OCI-LY3 (cell line): Measurements from ENCODE around the gene TTLL8.
A peak's percentile ranks its signal among the peaks of the same experiment; 100 is the strongest.

ENCODE experiments used
- H2AFZ ChIP-seq: fragments of 200-600, 300-600 bp; shearing (Covaris generic); 2 replicates; pipeline ENCODE4 v1.6.0; 2014; ENCODE audit warnings: antibody characterized with exemption, low read depth, low read length
- H3K27ac ChIP-seq: fragments of 200-600, 300-600 bp; sonication (generic); 2 replicates; pipeline ENCODE4 v1.5.1; 2014; ENCODE audit warnings: mild to moderate bottlenecking, low read length, moderate library complexity, mixed read lengths
- H3K27me3 ChIP-seq: fragments of 200-600, 300-600 bp; sonication (generic); 2 replicates; pipeline ENCODE4 v1.6.1; 2014; ENCODE audit warnings: low read depth, low read length, mixed read lengths
- H3K36me3 ChIP-seq: fragments of 200-600, 300-600 bp; sonication (generic); replicated peaks from 2 replicates; pipeline ENCODE3; 2014; ENCODE audit warnings: low read depth, low read length, mixed read lengths
- H3K4me1 ChIP-seq: fragments of 300-600, 200-600 bp; sonication (generic); 2 replicates; pipeline ENCODE4 v1.6.1; 2014; ENCODE audit warnings: low read length, mixed read lengths
- H3K4me2 ChIP-seq: fragments of 200-600, 300-600 bp; sonication (generic); 2 replicates; pipeline ENCODE4 v1.6.1; 2014; ENCODE audit warnings: low read length, mixed read lengths
- H3K4me3 ChIP-seq: fragments of 300-600, 200-600 bp; sonication (generic); 2 replicates; pipeline ENCODE4 v1.5.1; 2014; ENCODE audit warnings: antibody characterized with exemption, mild to moderate bottlenecking, low read length, moderate library complexity
- H3K79me2 ChIP-seq: fragments of 300-600, 200-600 bp; shearing (Covaris generic); 2 replicates; pipeline ENCODE4 v1.6.1; 2014; ENCODE audit warnings: mild to moderate bottlenecking, low read length, mixed read lengths
- H3K9ac ChIP-seq: fragments of 300-600, 200-600 bp; shearing (Covaris generic); 2 replicates; pipeline ENCODE4 v1.6.0; 2014; ENCODE audit warnings: mild to moderate bottlenecking, low read length, moderate library complexity
- H3K9me3 ChIP-seq: fragments of 200-600, 300-600 bp; shearing (Covaris generic); 2 replicates; pipeline ENCODE4 v1.6.1; 2014; ENCODE audit warnings: low read length, mixed read lengths; ENCODE audit not compliant: insufficient read depth
- H4K20me1 ChIP-seq: fragments of 200-600, 300-600 bp; sonication (generic); 2 replicates; pipeline ENCODE4 v1.6.1; 2016; ENCODE audit warnings: low read length, mixed read lengths; ENCODE audit not compliant: insufficient read depth
- EZH2phosphoT487 ChIP-seq: fragments of 200-600 bp; shearing (Covaris generic); IDR thresholded peaks from 2 replicates; pipeline ENCODE4 v1.6.1; 2018; ENCODE audit warnings: antibody characterized with exemption, mixed run types, low read depth
- TF ChIP-seq, protein P1 (sequence below): fragments of 200-600, 300-600 bp; sonication (generic); IDR thresholded peaks from 2 replicates; pipeline ENCODE4 v1.5.1; 2014; ENCODE audit warnings: antibody characterized with exemption, low read length, low read depth

Gene TTLL8

DNA sequence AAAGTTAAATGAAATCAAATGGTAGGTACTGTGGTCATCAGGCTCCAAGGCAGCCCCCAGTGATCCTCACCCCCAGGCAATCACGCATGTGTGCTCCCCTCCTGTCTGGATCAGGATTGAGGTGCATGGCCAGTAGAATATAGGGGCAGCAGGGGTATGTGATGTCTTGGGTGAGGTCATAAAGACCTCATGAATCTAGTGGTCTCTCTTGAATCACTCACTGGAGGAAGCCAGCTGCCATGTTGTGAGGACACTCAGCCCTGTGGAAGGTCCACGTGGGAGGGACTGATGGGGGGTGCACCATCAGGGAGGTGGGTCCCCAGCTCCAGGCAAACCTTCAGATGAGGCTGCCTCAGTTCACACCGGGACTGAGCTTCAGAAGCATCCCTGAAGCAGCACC lies 38.8 kb downstream of the TTLL8 start:
- Histone ChIP-seq H3K4me3 (no peak overlapping the region), H3K9me3 (no peaks in the 10 kb centered on the region), H3K27me3 (no peaks in the 10 kb centered on the region), H3K4me2 (no peak overlapping the region), H2AFZ (no peak overlapping the region), H3K79me2 (no peaks in the 10 kb centered on the region), H3K27ac (no peak overlapping the region), H3K36me3 (no peaks in the 10 kb centered on the region), H4K20me1 (no peaks in the 10 kb centered on the region), H3K9ac (no peak overlapping the region), H3K4me1 (peaks cover 23% of the 10 kb centered on the region)
- TF ChIP-seq, protein P1, sequence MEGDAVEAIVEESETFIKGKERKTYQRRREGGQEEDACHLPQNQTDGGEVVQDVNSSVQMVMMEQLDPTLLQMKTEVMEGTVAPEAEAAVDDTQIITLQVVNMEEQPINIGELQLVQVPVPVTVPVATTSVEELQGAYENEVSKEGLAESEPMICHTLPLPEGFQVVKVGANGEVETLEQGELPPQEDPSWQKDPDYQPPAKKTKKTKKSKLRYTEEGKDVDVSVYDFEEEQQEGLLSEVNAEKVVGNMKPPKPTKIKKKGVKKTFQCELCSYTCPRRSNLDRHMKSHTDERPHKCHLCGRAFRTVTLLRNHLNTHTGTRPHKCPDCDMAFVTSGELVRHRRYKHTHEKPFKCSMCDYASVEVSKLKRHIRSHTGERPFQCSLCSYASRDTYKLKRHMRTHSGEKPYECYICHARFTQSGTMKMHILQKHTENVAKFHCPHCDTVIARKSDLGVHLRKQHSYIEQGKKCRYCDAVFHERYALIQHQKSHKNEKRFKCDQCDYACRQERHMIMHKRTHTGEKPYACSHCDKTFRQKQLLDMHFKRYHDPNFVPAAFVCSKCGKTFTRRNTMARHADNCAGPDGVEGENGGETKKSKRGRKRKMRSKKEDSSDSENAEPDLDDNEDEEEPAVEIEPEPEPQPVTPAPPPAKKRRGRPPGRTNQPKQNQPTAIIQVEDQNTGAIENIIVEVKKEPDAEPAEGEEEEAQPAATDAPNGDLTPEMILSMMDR = no peak
- no peak for TF ChIP-seq EZH2phosphoT487

DNA sequence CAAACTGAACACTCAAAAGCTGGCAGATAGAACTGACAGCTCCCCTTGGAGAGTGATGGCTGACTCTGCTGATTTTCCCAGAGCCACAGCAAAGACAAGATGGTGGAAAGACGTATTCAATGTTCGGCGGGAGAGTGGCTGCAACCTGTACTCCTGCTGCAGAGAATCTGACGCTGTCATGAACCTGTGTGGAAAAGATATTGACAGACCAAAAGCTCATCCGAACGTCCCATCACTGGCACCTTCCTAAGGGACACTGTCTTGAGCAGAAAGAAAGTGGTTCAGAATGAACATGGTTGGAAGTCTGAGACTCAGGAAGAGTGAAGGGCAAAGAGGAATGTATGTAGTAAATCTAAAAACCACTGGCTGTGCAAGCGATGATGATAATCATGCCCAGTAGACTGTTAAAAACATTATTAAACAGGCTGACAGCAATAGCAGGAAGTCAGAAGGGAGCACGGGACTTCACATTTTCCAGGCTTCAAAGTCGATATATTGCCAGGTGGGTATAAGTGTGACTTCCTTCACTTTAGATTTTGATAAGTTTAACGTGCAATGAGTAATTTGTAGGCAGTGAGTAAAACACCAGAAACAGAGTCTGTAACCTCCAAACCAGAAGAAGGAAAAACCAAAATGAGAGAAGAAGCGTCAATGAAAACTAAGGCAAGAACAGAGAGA lies 39.4 kb downstream of the TTLL8 start:
- H3K27me3 ChIP-seq = no peaks in the 10 kb centered on the region
- H3K9me3 ChIP-seq = no peaks in the 10 kb centered on the region
- H3K4me3 ChIP-seq = no peak overlapping the region
- no peaks in the 10 kb centered on the region for H3K36me3 ChIP-seq
- TF ChIP-seq, protein P1 = no peak
- TF ChIP-seq EZH2phosphoT487 = no peak
- no peak overlapping the region for H3K4me2 ChIP-seq
- H3K9ac ChIP-seq = no peak overlapping the region
- H2AFZ ChIP-seq = no peak overlapping the region
- H4K20me1 ChIP-seq = no peaks in the 10 kb centered on the region
- no peaks in the 10 kb centered on the region for H3K79me2 ChIP-seq
- no peak overlapping the region for H3K27ac ChIP-seq
- peaks cover 23% of the 10 kb centered on the region for H3K4me1 ChIP-seq

DNA sequence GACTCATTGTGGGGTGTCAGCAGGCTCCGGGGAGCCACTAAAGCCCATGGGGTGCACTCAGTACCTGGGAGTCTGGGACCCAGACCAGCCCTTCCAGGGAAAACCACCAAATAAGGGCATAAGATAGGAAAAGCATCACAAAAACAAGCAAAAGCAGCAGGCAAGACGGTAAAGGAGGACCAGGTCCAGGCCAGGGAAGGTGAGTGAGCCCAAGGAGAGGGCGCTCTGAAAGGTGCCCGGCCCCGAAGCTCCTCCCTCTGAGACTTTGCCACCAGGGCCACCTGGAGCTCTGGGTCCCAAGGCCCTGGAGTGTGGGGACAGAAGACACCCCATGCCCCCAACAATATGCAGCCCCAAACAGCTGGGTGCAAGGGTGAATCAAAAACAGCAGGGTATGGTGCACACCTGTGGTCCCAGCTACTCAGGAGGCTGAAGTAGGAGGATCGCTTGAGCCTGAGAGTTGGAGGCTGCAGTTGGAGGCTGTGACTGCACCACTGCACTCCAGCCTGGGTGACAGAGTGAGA lies 40.3 kb downstream of the TTLL8 start:
- no peak overlapping the region for H2AFZ ChIP-seq
- H3K4me3 ChIP-seq = peak overlapping the region; percentile 70
- no peaks in the 10 kb centered on the region for H3K9me3 ChIP-seq
- peak overlapping the region; percentile 91 for H3K4me2 ChIP-seq
- H3K4me1 ChIP-seq = peaks cover 31% of the 10 kb centered on the region
- H3K36me3 ChIP-seq = no peaks in the 10 kb centered on the region
- H3K27ac ChIP-seq = peak overlapping the region; percentile 65; the same call in 1 of the 2 replicates
- H3K27me3 ChIP-seq = no peaks in the 10 kb centered on the region
- H3K9ac ChIP-seq = peak overlapping the region; percentile 55; the same call in 1 of the 2 replicates
- H3K79me2 ChIP-seq = no peaks in the 10 kb centered on the region
- TF ChIP-seq EZH2phosphoT487 = no peak
- TF ChIP-seq, protein P1 = no peak
- H4K20me1 ChIP-seq = no peaks in the 10 kb centered on the region

DNA sequence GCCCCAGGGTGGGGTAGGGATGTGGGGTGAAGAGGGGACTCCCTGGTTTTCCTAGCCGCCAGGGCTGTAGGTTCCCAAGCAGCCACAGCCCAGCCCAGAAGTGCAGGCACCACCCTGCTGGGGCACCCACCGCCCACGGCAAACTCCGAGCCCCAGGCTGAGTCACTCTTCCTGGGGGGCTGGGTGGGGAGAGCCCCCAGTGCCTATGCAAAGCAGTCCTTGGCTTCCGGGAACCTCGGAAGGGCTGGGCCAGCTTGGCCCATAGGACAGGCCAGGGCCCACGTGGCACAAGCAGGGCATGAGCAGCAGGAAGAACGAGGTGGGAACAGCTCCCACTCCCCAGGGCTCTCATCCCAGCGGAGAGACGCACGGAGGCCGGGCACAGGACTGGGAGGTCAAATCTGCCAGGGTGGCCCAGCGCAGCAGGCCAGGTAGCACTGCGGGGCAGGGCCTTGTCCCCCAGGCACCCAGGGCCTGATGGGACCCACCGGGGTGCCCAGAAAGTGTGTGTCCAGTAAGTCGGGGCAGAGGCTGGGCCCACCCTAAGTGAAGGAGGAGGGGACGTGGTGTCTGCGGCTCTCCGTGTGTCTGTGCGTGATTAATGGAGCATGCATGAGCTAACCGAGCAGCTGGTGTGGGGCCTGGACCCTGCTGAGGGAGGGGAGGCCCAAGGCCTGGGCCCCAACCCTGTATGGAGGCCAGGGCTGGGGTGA lies 41.0 kb downstream of the TTLL8 start:
- no peak overlapping the region for H2AFZ ChIP-seq
- H3K4me3 ChIP-seq = peak overlapping the region; percentile 70
- H3K27me3 ChIP-seq = no peaks in the 10 kb centered on the region
- no peak for TF ChIP-seq EZH2phosphoT487
- TF ChIP-seq, protein P1 = no peak
- peaks cover 38% of the 10 kb centered on the region for H3K4me1 ChIP-seq
- peak overlapping the region; percentile 91 for H3K4me2 ChIP-seq
- H3K9ac ChIP-seq = peak overlapping the region; percentile 55; the same call in 1 of the 2 replicates
- no peaks in the 10 kb centered on the region for H3K36me3 ChIP-seq
- no peaks in the 10 kb centered on the region for H3K9me3 ChIP-seq
- H3K79me2 ChIP-seq = no peaks in the 10 kb centered on the region
- no peaks in the 10 kb centered on the region for H4K20me1 ChIP-seq
- peak overlapping the region; percentile 65 for H3K27ac ChIP-seq
